GM12878 (cell line): ENCODE data around the gene SURF4. TPM values are rescaled to one million over a fixed set of nuclear protein-coding genes. Genes with fewer than 3 reads are reported as not detected.

Experiments used
- BCL11A ChIP-seq: IDR thresholded peaks from 2 replicates; pipeline ENCODE4 v1.6.1; 2011; ENCODE audit warnings: low read depth, low read length
- BRCA1 ChIP-seq: IDR thresholded peaks from 2 replicates; pipeline ENCODE4 v1.6.1; 2011; ENCODE audit warnings: low read depth, low read length, improper control_type of control experiment
- CEBPZ ChIP-seq: fragments of 150-350 bp; IDR thresholded peaks from 2 replicates; pipeline ENCODE4 v1.6.1; 2016; ENCODE audit warnings: low read depth, low read length
- IRF5 ChIP-seq: fragments of 450-650 bp; IDR thresholded peaks from 2 replicates; pipeline ENCODE4 v1.6.1; 2017; ENCODE audit warnings: borderline replicate concordance
- MTA3 ChIP-seq: IDR thresholded peaks from 2 replicates; pipeline ENCODE4 v1.6.1; 2012; ENCODE audit warnings: low read length, inconsistent platforms, borderline replicate concordance
- NR2C1 ChIP-seq: fragments of 450-650 bp; IDR thresholded peaks from 2 replicates; pipeline ENCODE4 v1.6.1; 2017; ENCODE audit warnings: antibody characterized with exemption, mild to moderate bottlenecking, moderate library complexity
- POLR2AphosphoS5 ChIP-seq: IDR thresholded peaks from 2 replicates; pipeline ENCODE4 v1.6.1; 2011; ENCODE audit warnings: mild to moderate bottlenecking, low read length, inconsistent platforms
- PRDM15 ChIP-seq: fragments of 450-650 bp; formaldehyde crosslinking; IDR thresholded peaks from 2 replicates; pipeline ENCODE4 v1.4.0; 2020; ENCODE audit warnings: mild to moderate bottlenecking, moderate library complexity
- RAD21 ChIP-seq: IDR thresholded peaks from 2 replicates; pipeline ENCODE4 v1.6.1; 2011; ENCODE audit warnings: mild to moderate bottlenecking, low read depth, low read length, moderate library complexity; ENCODE audit not compliant: insufficient read depth
- RUNX3 ChIP-seq: IDR thresholded peaks from 2 replicates; pipeline ENCODE4 v1.6.1; 2012; ENCODE audit warnings: low read length, inconsistent platforms
- SPI1 ChIP-seq: IDR thresholded peaks from 2 replicates; pipeline ENCODE4 v1.6.1; 2011; ENCODE audit warnings: low read depth, mild to moderate bottlenecking, low read length, moderate library complexity, borderline replicate concordance; ENCODE audit not compliant: insufficient read depth
- SUZ12 ChIP-seq: fragments of 200-600 bp; sonication (generic); IDR thresholded peaks from one replicate; pipeline ENCODE4 v1.6.1; 2018; ENCODE audit warnings: antibody characterized with exemption, mild to moderate bottlenecking; ENCODE audit not compliant: unreplicated experiment
- TAF1 ChIP-seq: IDR thresholded peaks from 2 replicates; pipeline ENCODE4 v1.6.1; 2011; ENCODE audit warnings: mild to moderate bottlenecking, low read depth, low read length, borderline replicate concordance
- YY1 ChIP-seq: IDR thresholded peaks from 2 replicates; pipeline ENCODE4 v1.6.1; 2011; ENCODE audit warnings: low read depth, mild to moderate bottlenecking, low read length
- ZBTB40 ChIP-seq: fragments of 450-650 bp; IDR thresholded peaks from 2 replicates; pipeline ENCODE4 v1.6.1; 2016; ENCODE audit warnings: mild to moderate bottlenecking, moderate library complexity, borderline replicate concordance
- ZNF24 ChIP-seq: fragments of 450-650 bp; IDR thresholded peaks from 2 replicates; pipeline ENCODE4 v1.6.1; 2017; ENCODE audit warnings: antibody characterized with exemption, mild to moderate bottlenecking
- polyA plus RNA-seq, 11 experiments: library from polyadenylated mRNA; depleted of rRNA in 4 of 11; unstranded in 6 of 11; stranded (reverse) in 5 of 11; fragments of >200 nt; fragmentation: Nextera tagmentation in 4 of 11; fragmentation: Illumina TruSeq in 1 of 11; extraction: Ambion mirVana in 4 of 11; extraction: Trizol in 1 of 11; gene quantifications; 1 replicate in 1 of 11; 2 replicates in 10 of 11; pipeline versions ENCODE4 v1.2.1 to v1.2.3, GENCODE V29; 2011 to 2016; ENCODE audit warnings: inconsistent platforms in 2 of 11, missing spikeins in 2 of 11, low read depth in 1 of 11
- total RNA-seq, 4 experiments: library from RNA; depleted of rRNA in 3 of 4; stranded (reverse); fragments of >200 nt in 3 of 4; fragmentation: Illumina TruSeq in 1 of 4; extraction: Trizol in 1 of 4; gene quantifications; 2 replicates each; pipeline versions ENCODE4 v1.2.1 to v1.2.3, GENCODE V29; 2013 to 2021

Gene SURF4
- total and polyA plus RNA-seq, 10 of the 15 experiments (the other 5 are each of a cell fraction or from before 2014, with no cell fraction given): 6.4 to 134 (median 78.7) TPM

GRCh38 chr9:133375724-133376654 is at the start of gene SURF4, which contains the start of gene STKLD1 (continued):
- TF ChIP-seq ZBTB40 (no peak), PRDM15 (CRISPR knock-in tag) (no peak), TAF1 (peak; percentile 90; the same call in 1 of the 2 replicates), BCL11A (no peak), CEBPZ (no peak), SPI1 (peak; percentile 12; the same call in 1 of the 2 replicates), RAD21 (no peak), SUZ12 (no peak), POLR2AphosphoS5 (peak; percentile 83), YY1 (peak; percentile 68; the same call in 1 of the 2 replicates), RUNX3 (peak; percentile 58), IRF5 (no peak), ZNF24 (no peak), NR2C1 (peak; percentile 56), MTA3 (no peak), BRCA1 (no peak)
